ENCODE data around the gene KIAA1755.

DNA sequence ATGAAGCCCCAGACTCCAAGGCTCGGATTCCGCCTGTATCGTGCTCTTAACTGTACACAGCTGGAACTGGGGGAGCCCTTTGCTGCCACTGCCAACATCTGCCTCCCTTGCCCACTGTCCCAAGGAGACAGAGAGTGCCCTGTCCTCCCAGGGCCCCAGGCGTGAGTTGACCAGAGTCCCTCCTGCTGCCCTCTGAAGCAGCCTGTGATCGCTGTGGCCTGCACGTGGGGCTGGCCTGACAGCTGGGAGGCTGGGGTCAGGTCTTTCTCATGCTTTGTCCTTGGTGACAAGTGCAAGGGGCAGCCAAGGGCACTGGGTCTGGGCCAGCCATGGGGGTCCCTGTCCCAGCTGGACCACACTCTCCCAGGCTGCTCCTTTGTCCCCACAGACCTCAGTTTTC lies 44.3 kb downstream of the KIAA1755 start:
- TF ChIP-seq, protein P1, sequence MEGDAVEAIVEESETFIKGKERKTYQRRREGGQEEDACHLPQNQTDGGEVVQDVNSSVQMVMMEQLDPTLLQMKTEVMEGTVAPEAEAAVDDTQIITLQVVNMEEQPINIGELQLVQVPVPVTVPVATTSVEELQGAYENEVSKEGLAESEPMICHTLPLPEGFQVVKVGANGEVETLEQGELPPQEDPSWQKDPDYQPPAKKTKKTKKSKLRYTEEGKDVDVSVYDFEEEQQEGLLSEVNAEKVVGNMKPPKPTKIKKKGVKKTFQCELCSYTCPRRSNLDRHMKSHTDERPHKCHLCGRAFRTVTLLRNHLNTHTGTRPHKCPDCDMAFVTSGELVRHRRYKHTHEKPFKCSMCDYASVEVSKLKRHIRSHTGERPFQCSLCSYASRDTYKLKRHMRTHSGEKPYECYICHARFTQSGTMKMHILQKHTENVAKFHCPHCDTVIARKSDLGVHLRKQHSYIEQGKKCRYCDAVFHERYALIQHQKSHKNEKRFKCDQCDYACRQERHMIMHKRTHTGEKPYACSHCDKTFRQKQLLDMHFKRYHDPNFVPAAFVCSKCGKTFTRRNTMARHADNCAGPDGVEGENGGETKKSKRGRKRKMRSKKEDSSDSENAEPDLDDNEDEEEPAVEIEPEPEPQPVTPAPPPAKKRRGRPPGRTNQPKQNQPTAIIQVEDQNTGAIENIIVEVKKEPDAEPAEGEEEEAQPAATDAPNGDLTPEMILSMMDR (conservative IDR thresholded peaks at IDR 0.05; ENCODE audit: low read depth, low read length): no peak
- TF ChIP-seq POLR2A (IDR thresholded peaks at IDR 0.05; ENCODE audit: low read depth, low read length) (no peak), FOS (IDR thresholded peaks at IDR 0.05; ENCODE audit: low read depth, low read length) (no peak)

All from IMR-90 (cell line).